CMK (cell line): ENCODE results near the gene JMJD6.

Source experiments
- DNase-seq: peaks from one replicate; pipeline ENCODE4 v3.0.0-alpha.2; 2010; ENCODE audit warnings: low read depth

The JMJD6 gene

DNA sequence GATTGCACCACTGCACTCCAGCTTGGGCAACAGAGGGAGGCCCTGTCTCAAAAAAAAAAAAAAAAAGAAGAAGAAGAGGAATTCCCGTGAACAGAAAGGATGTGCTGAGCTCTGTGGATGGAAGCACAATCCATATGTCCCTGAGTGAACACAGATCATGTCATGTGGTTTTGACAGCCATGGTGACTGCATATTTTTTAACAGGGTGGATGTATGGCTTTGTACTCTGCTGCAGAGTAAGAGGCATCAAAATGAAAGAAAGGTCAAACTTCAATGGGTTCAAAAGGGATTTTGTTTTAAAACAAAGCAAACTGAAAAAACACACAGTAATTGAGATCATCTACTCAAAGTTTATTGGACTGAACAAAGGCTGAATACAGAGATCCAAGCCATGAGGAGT, 47.2 kb downstream of the JMJD6 start:
- DNase-seq = no peak

DNA sequence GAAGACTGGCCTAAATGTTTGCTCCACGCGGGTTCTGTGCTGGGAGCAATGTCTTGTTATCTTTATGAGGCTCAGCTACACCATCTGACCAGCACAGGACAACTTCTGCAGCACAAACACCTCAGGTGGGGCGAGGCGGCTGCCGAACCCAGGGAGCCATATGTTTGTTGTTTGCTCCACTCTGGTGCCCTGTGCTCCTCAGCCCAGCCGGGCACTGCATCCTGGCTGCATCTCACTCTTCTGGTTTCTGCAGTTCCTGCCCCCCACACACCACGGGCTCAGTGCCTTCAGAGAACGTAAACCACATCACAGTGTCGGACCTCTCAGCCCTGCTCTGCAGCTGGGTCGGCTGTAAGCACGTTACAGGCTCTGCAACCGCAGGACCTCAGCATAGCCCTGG, 48.1 kb downstream of the JMJD6 start:
- DNase-seq = no peak

- DNase-seq = no peak
Observed at GRCh38 chr17:76677406-76677805, 49.0 kb downstream of the JMJD6 start.

GRCh38 chr17:76676629-76677028, 49.8 kb downstream of the JMJD6 start:
- DNase-seq = no peak

DNA sequence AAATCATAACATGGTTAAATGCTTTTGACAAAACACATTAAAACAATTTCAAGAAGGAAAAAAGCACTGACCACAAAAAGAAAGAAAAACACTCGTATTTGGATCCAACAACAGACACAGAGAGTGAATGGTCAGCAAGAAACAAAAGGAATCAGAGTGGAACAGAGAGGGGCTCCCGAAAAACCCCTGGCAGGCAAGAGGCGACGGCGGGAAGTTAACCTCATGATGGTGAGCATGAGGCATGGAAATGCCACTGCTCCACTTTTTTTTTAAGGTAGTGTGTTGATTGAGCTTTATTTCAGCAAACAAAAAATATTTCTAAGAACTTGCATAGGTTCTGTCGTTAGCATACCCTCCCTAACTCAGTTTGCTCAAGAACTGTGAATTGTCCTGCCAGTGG, 50.8 kb downstream of the JMJD6 start:
- DNase-seq = no peak

DNA sequence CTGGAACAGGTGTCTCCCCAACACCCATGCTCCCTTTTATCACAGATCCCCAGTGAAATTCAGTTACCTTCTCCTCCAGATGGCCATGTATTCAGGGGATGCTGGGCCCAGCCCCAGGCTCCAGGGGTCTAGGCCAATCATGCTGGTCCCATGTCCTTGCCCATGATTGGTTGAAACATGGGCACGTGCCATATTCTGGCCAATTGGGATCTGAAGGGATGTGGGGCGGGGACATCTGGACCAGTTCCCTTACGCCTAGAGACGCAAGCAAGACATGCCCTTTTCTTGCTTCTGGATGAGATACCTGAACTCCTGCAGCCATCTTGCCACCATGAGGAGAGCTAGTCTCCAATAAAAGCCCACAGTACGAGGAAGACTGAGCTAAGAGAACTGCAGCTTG, 51.8 kb downstream of the JMJD6 start:
- DNase-seq = no peak

GRCh38 chr17:76673729-76674128, 52.7 kb downstream of the JMJD6 start:
- DNase-seq = no peak

DNA sequence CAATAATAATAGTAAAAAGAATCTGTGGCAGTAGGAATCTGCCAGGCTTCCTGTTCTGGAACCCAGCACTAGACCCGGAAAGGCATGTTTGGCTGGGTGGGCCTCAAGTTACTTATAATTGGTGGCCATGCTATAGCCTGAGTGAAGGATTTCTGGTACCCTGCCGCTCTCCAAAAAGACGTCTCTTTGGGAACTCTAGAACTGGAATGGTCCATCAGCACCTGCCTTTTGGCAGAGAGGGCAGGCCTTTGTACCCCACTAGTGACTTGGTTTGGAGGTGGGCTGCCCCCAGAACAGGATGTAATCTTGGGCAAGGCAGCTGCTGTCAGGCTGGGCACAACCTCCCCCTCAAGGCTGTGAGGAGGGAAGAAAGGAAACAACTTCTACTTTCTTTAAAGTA, 53.5 kb downstream of the JMJD6 start:
- no peak for DNase-seq

DNA sequence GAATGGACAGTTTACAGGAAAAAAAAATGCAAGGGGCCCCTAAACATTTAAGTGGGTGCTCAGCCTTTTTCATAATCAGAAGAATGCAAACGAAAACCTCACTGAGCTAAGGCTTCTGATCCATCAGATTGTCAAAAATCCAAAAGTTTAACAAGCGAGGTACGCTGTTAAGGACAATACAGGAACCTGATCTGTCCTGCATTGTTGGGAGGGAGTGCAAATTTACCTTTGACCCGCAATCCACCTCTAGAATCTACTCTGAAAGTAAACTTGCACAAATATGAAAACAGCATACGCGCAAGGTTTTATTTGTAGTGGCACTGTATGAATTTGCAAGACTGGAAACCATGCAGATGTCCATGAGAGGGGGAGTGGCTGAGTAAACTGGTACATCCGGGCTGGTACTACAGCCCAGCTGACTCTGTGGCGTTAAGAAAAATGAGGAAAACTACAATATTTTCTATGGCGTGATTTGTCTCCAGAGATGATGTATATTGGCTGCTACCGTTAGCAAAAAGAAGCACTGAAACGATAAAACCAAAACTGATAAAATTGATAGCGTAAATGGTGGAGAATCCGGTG, 54.0 kb downstream of the JMJD6 start:
- DNase-seq = no peak

DNA sequence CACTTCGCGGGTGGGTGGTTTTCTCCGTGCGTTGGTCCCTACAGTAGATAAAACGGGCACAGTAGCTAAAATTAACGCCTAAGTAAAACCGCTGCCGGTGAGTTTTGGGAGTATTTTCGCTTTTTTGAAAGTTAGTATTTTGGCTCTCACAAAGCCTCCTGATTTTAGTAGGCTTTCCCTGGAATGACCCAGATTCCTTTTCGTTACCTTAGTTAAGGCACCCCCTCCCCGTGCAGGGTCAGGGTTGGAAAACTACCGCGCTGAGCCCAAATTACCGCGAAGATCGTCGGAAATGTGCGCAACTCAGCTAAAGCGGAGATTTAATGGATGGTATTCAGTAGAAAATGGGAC, 54.5 kb downstream of the JMJD6 start:
- no peak for DNase-seq

DNA sequence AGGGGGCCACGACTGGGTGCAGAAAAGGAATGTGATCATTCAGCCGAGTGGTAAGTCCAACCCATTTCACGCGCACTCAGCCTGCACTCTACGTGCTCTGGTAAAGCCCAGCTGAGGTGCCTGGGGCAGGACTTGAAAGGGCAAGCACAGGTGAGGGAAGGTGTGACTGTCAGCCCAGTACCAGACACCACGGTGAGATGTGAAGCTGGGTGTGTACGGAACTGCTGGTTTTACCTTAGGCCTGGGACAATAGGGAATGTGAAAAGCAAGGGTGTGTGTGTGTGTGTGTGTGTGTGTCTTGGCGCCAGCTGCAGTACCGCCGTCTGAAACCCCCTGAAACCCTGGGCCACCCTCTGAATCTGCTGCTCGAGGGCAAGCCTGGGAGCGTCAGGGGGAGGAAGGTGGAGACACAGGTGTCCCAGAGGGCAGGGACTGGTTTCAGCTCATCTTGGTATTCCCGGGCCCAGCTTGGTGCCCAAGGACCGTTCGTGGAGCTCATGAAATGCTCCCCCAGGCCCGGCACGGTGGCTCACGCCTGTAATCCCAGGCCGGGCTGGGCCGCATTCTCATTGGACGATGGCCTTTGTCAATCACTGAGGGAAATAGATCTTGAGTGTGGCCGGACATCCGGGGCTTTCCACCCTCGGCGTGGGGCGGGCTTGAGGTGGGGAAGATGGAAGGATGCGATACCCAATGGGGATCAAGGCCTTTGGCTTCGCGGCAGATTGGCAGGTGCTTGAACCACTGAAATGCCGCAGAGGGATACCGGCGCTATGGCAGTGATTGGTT, 55.1 kb downstream of the JMJD6 start:
- peak; percentile 98 for DNase-seq

GRCh38 chr17:76670718-76671122, 55.7 kb downstream of the JMJD6 start:
- DNase-seq = no peak

GRCh38 chr17:76670020-76670717, 56.2 kb downstream of the JMJD6 start:
- DNase-seq = no peak
